AG04450 (cell line): ENCODE results near the gene NPFFR1. TPM values are rescaled to one million over a fixed set of nuclear protein-coding genes. Genes with fewer than 3 reads are reported as not detected.

Source experiments
- CTCF ChIA-PET: fragments of 300-600, 350-600 bp; formaldehyde crosslinking; extraction: SDS; loops from one replicate; lab custom pipeline; 2022; ENCODE audit warnings: antibody characterized with exemption, inconsistent platforms; lab: Charles Lee
- POLR2A ChIA-PET: fragments of 350-600 bp; formaldehyde crosslinking; extraction: SDS; loops from one replicate; lab custom pipeline; 2021; ENCODE audit warnings: antibody characterized with exemption, inconsistent platforms; lab: Yijun Ruan, JAX
- DNase-seq: peaks from one replicate; pipeline ENCODE4 v3.0.0-alpha.2; 2011; ENCODE audit warnings: low read depth, low spot score
- H3K27ac ChIP-seq: one replicate; pipeline ENCODE4 v1.5.1; 2012; ENCODE audit warnings: low read depth, low read length, control low read depth
- H3K27me3 ChIP-seq: one replicate; pipeline ENCODE4 v1.6.0; 2012; ENCODE audit warnings: low read length; ENCODE audit not compliant: control insufficient read depth, insufficient read depth
- H3K4me3 ChIP-seq: 2 replicates; pipeline ENCODE4 v1.5.1; 2011; ENCODE audit warnings: mild to moderate bottlenecking, low read depth, low read length, control low read depth
- H3K9me3 ChIP-seq: 2 replicates; pipeline ENCODE4 v1.5.1; 2012; ENCODE audit warnings: low read length; ENCODE audit not compliant: control insufficient read depth, insufficient read depth
- polyA plus RNA-seq: library from polyadenylated mRNA; depleted of rRNA; stranded (reverse); fragments of >200 nt; gene quantifications from 2 replicates; pipeline ENCODE4 v1.2.3, GENCODE V29; 2011
- TF ChIP-seq, protein P1 (sequence below): IDR thresholded peaks from 2 replicates; pipeline ENCODE4 v1.5.1; 2011; ENCODE audit warnings: low read depth, low read length, control low read depth, inconsistent platforms

The NPFFR1 gene
- polyA plus RNA-seq, 1 experiment, result 0.01 TPM

DNA sequence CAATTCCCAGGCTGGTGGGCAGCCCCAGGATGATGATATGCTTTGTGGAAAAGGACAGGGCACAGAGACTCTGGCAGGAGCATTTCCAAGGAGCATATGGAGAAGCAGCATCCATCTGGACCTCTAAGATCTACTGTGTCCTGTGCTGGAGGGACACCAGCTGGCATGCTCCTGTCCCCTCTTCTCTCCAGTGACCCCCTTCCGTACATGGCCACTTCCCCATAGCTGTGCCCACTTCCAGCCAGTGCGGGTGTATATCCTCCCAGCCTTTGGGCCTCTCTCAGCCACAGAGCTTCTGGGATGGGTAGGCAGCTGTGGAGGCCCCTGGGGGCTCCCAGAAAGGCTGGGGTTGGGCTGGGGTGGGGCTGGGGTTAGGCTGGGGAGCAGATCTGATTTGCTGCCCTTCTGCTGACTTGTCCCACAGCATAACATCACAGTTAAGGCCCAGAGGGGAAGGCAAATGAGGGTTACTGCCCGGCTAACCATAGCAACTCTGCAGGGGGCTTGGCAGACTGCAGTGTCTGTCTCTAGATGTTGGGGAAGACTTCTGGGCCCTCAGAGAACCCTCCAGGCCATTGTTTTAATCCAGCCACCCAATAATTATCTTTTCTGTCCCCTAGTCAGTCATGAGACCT lies 6.3 kb downstream of the NPFFR1 start:
- CTCF ChIA-PET, result interaction anchor here (0.5 to 1.2 kb wide), 2 partner anchors 12 to 25 kb away, joined by 3 to 6 read pairs; no protein-coding TSS in a partner anchor
- H3K4me3 ChIP-seq, result no peak overlapping the region
- no peaks in the 10 kb centered on the region for H3K9me3 ChIP-seq
- POLR2A ChIA-PET, result interaction anchor here (1.0 kb wide), 1 partner anchor 10 kb away, joined by 4 read pairs; no protein-coding TSS in a partner anchor
- no peak overlapping the region for H3K27ac ChIP-seq
- H3K27me3 ChIP-seq, result peaks cover 23% of the 10 kb centered on the region
- TF ChIP-seq, protein P1, sequence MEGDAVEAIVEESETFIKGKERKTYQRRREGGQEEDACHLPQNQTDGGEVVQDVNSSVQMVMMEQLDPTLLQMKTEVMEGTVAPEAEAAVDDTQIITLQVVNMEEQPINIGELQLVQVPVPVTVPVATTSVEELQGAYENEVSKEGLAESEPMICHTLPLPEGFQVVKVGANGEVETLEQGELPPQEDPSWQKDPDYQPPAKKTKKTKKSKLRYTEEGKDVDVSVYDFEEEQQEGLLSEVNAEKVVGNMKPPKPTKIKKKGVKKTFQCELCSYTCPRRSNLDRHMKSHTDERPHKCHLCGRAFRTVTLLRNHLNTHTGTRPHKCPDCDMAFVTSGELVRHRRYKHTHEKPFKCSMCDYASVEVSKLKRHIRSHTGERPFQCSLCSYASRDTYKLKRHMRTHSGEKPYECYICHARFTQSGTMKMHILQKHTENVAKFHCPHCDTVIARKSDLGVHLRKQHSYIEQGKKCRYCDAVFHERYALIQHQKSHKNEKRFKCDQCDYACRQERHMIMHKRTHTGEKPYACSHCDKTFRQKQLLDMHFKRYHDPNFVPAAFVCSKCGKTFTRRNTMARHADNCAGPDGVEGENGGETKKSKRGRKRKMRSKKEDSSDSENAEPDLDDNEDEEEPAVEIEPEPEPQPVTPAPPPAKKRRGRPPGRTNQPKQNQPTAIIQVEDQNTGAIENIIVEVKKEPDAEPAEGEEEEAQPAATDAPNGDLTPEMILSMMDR, result no peak
- DNase-seq, result no peak

DNA sequence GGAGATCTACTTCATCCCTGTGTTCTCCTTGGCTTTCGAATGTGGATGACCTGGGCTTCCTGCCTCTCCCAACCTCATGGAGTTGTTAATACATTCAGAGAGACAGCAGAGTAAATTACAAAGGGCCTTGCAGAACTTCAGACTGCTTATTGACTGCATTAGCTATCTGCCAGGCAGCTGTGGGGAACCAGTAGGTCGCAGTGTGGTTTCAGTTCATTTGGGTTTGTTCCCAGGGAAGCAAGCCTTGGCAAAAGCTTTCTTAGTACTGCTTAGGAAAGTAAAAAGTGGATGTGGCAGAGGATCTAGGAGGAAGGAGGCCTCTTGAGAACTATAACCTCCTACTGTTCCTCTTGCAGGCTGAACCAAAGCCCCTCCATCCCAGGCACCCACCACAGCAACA lies 9.2 kb downstream of the NPFFR1 start:
- no peak overlapping the region for H3K4me3 ChIP-seq
- no peaks in the 10 kb centered on the region for H3K9me3 ChIP-seq
- POLR2A ChIA-PET, result no interaction called here
- CTCF ChIA-PET, result interaction anchor here (2.8 kb wide), 1 partner anchor 53 kb away, joined by 12 read pairs; no protein-coding TSS in a partner anchor
- DNase-seq, result peak; percentile 64
- TF ChIP-seq, protein P1, result 0 out of 2 replicates have a peak, but pooled peaks have one; percentile 16
- peak overlapping the region; percentile 31 for H3K27ac ChIP-seq
- peaks cover 2% of the 10 kb centered on the region for H3K27me3 ChIP-seq

GRCh38 chr10:70272925-70273316 lies 10.9 kb downstream of the NPFFR1 start:
- Histone ChIP-seq H3K27me3 (no peaks in the 10 kb centered on the region), H3K9me3 (no peaks in the 10 kb centered on the region), H3K27ac (no peak overlapping the region), H3K4me3 (no peak overlapping the region)
- no peak for DNase-seq
- CTCF ChIA-PET, result interaction anchor here (0.6 to 2.8 kb wide), 16 partner anchors 9 to 277 kb away, joined by 3 to 12 read pairs (median 4); no protein-coding TSS in a partner anchor
- POLR2A ChIA-PET, result no interaction called here
- TF ChIP-seq, protein P1, result peak; percentile 53

DNA sequence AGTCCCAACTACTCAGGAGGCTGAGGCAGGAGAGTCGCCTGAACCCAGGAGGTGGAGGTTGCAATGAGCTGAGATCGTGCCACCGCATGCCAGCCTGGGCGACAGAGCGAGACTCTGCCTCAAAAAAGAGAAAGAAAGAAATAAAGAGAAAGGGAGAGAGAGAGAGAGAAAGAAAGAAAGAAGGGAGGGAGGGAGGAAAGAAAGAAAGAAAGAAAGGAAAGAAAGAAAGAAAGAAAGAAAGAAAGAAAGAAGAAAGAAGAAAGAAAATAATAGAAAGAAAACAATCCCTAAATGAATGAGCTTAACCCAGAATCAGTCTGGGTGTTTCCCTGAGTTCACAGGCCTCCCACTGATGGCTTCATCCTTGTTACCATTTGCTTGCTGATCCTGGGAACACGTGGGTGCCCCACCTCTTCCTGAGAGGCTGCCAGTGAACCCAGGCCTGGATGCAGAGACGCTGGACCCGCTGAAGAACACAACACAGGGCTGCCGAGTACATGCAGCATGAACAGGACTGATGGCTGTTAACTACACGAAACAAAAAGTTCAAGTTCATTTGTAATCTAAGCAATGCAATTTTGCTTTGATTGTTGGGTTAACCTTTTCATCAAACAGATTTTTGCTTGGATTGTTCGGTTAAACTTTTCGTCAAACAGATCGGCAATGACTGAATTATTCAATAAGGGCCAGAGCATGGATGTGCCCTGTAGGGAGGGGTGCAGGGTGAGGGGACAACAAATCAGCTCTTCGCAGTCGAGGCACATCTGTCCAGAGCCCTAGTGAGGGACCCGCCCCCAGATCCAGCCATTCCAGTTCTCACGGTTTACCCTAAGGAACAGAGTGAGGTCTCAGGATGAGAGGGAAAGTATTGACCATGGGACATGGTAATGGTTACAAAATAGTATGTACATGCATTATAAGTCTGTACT lies 11.5 kb downstream of the NPFFR1 start:
- Histone ChIP-seq H3K4me3 (no peak overlapping the region), H3K27me3 (no peaks in the 10 kb centered on the region), H3K27ac (no peak overlapping the region), H3K9me3 (no peaks in the 10 kb centered on the region)
- TF ChIP-seq, protein P1, result no peak
- ChIA-PET CTCF (interaction anchor here (0.6 to 2.8 kb wide), 18 partner anchors 9 to 278 kb away, joined by 3 to 12 read pairs (median 4); no protein-coding TSS in a partner anchor), POLR2A (no interaction called here)
- DNase-seq, result no peak
